Activated CD8-positive, alpha-beta T cell treated with anti-CD3 and anti-CD28 coated beads, Interleukin-2, amount 10 ng/mL, durations not matched to agents 7 days and 5 days (primary cell): ENCODE data around the gene LPIN3. TPM values are rescaled to one million over a fixed set of nuclear protein-coding genes. Genes with fewer than 3 reads are reported as not detected.
A peak's percentile ranks its signal among the peaks of the same experiment; 100 is the strongest.

ENCODE experiments used
- ATAC-seq: fragments of 150-1000 bp; cut with Tn5 transposase; one replicate; pipeline ENCODE4 v1.10.0; 2021; ENCODE audit warnings: moderate library complexity
- CTCF ChIA-PET: fragments of 350-600 bp; sonication (Branson Sonifier 250); formaldehyde crosslinking; loops from one replicate; lab custom pipeline; 2021; ENCODE audit warnings: antibody characterized with exemption; lab: Charles Lee
- POLR2A ChIA-PET: fragments of 350-600 bp; sonication (Branson Sonifier 250); formaldehyde crosslinking; loops from one replicate; lab custom pipeline; 2021; ENCODE audit warnings: antibody characterized with exemption; lab: Charles Lee
- DNase-seq: peaks from one replicate; pipeline ENCODE4 v3.0.0-alpha.2; 2020
- H3K27ac Mint-ChIP-seq: one replicate; pipeline ENCODE4 v1.8.0; 2021; ENCODE audit warnings: mild to moderate bottlenecking, mixed read lengths
- H3K27me3 Mint-ChIP-seq: one replicate; pipeline ENCODE4 v1.8.0; 2021; ENCODE audit warnings: low read depth, mixed read lengths
- H3K36me3 Mint-ChIP-seq: one replicate; pipeline ENCODE4 v1.8.0; 2021; ENCODE audit warnings: low read depth, mixed read lengths
- H3K4me1 Mint-ChIP-seq: one replicate; pipeline ENCODE4 v1.8.0; 2021; ENCODE audit warnings: low read depth, mixed read lengths
- H3K4me3 Mint-ChIP-seq: one replicate; pipeline ENCODE4 v1.8.0; 2021; ENCODE audit warnings: mild to moderate bottlenecking, mixed read lengths
- H3K9me3 Mint-ChIP-seq: one replicate; pipeline ENCODE4 v1.8.0; 2022; ENCODE audit warnings: mixed read lengths; ENCODE audit not compliant: insufficient read depth
- total RNA-seq, 2 experiments: library from RNA; stranded (reverse); gene quantifications; one replicate each; pipeline ENCODE4 v1.2.3, GENCODE V29; 2021

Gene LPIN3
- total RNA-seq, 2 experiments from 2014 or later: 0.74 to 0.91 TPM

GRCh38 chr20:41362748-41363140 is 22.1 kb downstream of the LPIN3 start:
- POLR2A ChIA-PET: no interaction called here
- H3K36me3 Mint-ChIP-seq: no peaks in the 10 kb centered on the region
- no peak overlapping the region for H3K27ac Mint-ChIP-seq
- no peak for ATAC-seq
- no peak overlapping the region for H3K4me3 Mint-ChIP-seq
- CTCF ChIA-PET: no interaction called here
- H3K9me3 Mint-ChIP-seq: no peaks in the 10 kb centered on the region
- DNase-seq: no peak
- H3K4me1 Mint-ChIP-seq: peaks cover 4% of the 10 kb centered on the region
- peaks cover 20% of the 10 kb centered on the region for H3K27me3 Mint-ChIP-seq

- ChIA-PET POLR2A (no interaction called here), CTCF (no interaction called here)
- DNase-seq (no peak), ATAC-seq (no peak)
- no peak overlapping the region for H3K4me3 Mint-ChIP-seq
- no peaks in the 10 kb centered on the region for H3K9me3 Mint-ChIP-seq
- H3K27ac Mint-ChIP-seq: no peak overlapping the region
- H3K4me1 Mint-ChIP-seq: peaks cover 4% of the 10 kb centered on the region
- H3K27me3 Mint-ChIP-seq: peaks cover 26% of the 10 kb centered on the region
- H3K36me3 Mint-ChIP-seq: no peaks in the 10 kb centered on the region
These were observed 23.0 kb downstream of the LPIN3 start for GRCh38 chr20:41363601-41364000.

GRCh38 chr20:41364236-41364855 is 23.7 kb downstream of the LPIN3 start:
- peaks cover 4% of the 10 kb centered on the region for H3K4me1 Mint-ChIP-seq
- ATAC-seq: no peak
- H3K9me3 Mint-ChIP-seq: no peaks in the 10 kb centered on the region
- peaks cover 30% of the 10 kb centered on the region for H3K27me3 Mint-ChIP-seq
- ChIA-PET POLR2A (no interaction called here), CTCF (no interaction called here)
- H3K4me3 Mint-ChIP-seq: no peak overlapping the region
- DNase-seq: no peak
- H3K36me3 Mint-ChIP-seq: no peaks in the 10 kb centered on the region
- H3K27ac Mint-ChIP-seq: no peak overlapping the region

GRCh38 chr20:41364967-41365765 is 24.5 kb downstream of the LPIN3 start:
- ATAC-seq: no peak
- peaks cover 4% of the 10 kb centered on the region for H3K4me1 Mint-ChIP-seq
- POLR2A ChIA-PET: no interaction called here

GRCh38 chr20:41365777-41366545 is 25.3 kb downstream of the LPIN3 start:
- DNase-seq: no peak
- peak; percentile 57 for ATAC-seq
- POLR2A ChIA-PET: no interaction called here
- peaks cover 4% of the 10 kb centered on the region for H3K4me1 Mint-ChIP-seq
- peaks cover 33% of the 10 kb centered on the region for H3K27me3 Mint-ChIP-seq
- CTCF ChIA-PET: no interaction called here
- H3K27ac Mint-ChIP-seq: no peak overlapping the region
- no peaks in the 10 kb centered on the region for H3K36me3 Mint-ChIP-seq
- no peak overlapping the region for H3K4me3 Mint-ChIP-seq
- H3K9me3 Mint-ChIP-seq: no peaks in the 10 kb centered on the region

More at GRCh38 chr20:41364967-41365765, 24.5 kb downstream of the LPIN3 start:
- Mint-ChIP-seq H3K4me3 (no peak overlapping the region), H3K27ac (no peak overlapping the region), H3K36me3 (no peaks in the 10 kb centered on the region), H3K27me3 (peaks cover 33% of the 10 kb centered on the region), H3K9me3 (no peaks in the 10 kb centered on the region)
- CTCF ChIA-PET: no interaction called here
- DNase-seq: no peak

- no peak within 1 kb of the TSS for H3K4me3 Mint-ChIP-seq
- POLR2A ChIA-PET: no interaction called here
- H3K27ac Mint-ChIP-seq: no peak within 1 kb of the TSS
- no peak for ATAC-seq
- CTCF ChIA-PET: no interaction called here
- H3K27me3 Mint-ChIP-seq: peaks cover 33% of the 10 kb centered on the region
- H3K4me1 Mint-ChIP-seq: peaks cover 4% of the 10 kb centered on the region
- H3K36me3 Mint-ChIP-seq: no peaks in the 10 kb centered on the region
- H3K9me3 Mint-ChIP-seq: no peaks in the 10 kb centered on the region
- DNase-seq: no peak
These were observed 26.1 kb downstream of the LPIN3 start, which contains the start of gene EMILIN3 for GRCh38 chr20:41366546-41367392. TSS of gene EMILIN3 (minus strand) at chr20:41366818. CDS start at chr20:41366634, 184 bp downstream.

- Mint-ChIP-seq H3K9me3 (no peaks in the 10 kb centered on the region), H3K27me3 (peaks cover 33% of the 10 kb centered on the region), H3K36me3 (no peaks in the 10 kb centered on the region), H3K4me1 (peaks cover 4% of the 10 kb centered on the region), H3K27ac (no peak overlapping the region), H3K4me3 (no peak overlapping the region)
- CTCF ChIA-PET: no interaction called here
- DNase-seq: no peak
- POLR2A ChIA-PET: no interaction called here
- ATAC-seq: no peak
These were observed 26.7 kb downstream of the LPIN3 start for GRCh38 chr20:41367393-41367695.

- ChIA-PET POLR2A (no interaction called here), CTCF (no interaction called here)
- H3K4me3 Mint-ChIP-seq: no peak overlapping the region
- DNase-seq (no peak), ATAC-seq (no peak)
- no peaks in the 10 kb centered on the region for H3K9me3 Mint-ChIP-seq
- peaks cover 4% of the 10 kb centered on the region for H3K4me1 Mint-ChIP-seq
- H3K27ac Mint-ChIP-seq: no peak overlapping the region
- H3K27me3 Mint-ChIP-seq: peaks cover 36% of the 10 kb centered on the region
- no peaks in the 10 kb centered on the region for H3K36me3 Mint-ChIP-seq
These were observed 27.3 kb downstream of the LPIN3 start for GRCh38 chr20:41367956-41368355.

GRCh38 chr20:41369673-41370072 is 29.1 kb downstream of the LPIN3 start:
- ATAC-seq (no peak), DNase-seq (no peak)
- ChIA-PET CTCF (no interaction called here), POLR2A (no interaction called here)
- H3K36me3 Mint-ChIP-seq: no peaks in the 10 kb centered on the region
- H3K27me3 Mint-ChIP-seq: peaks cover 37% of the 10 kb centered on the region
- peaks cover 4% of the 10 kb centered on the region for H3K4me1 Mint-ChIP-seq
- H3K9me3 Mint-ChIP-seq: no peaks in the 10 kb centered on the region
- no peak overlapping the region for H3K4me3 Mint-ChIP-seq
- no peak overlapping the region for H3K27ac Mint-ChIP-seq

- Mint-ChIP-seq H3K27ac (no peak overlapping the region), H3K4me1 (peaks cover 4% of the 10 kb centered on the region), H3K36me3 (no peaks in the 10 kb centered on the region), H3K4me3 (no peak overlapping the region), H3K9me3 (no peaks in the 10 kb centered on the region), H3K27me3 (peaks cover 32% of the 10 kb centered on the region)
- no peak for DNase-seq
- CTCF ChIA-PET: no interaction called here
- no peak for ATAC-seq
- POLR2A ChIA-PET: no interaction called here
These were observed 29.6 kb downstream of the LPIN3 start for GRCh38 chr20:41370176-41370575.

GRCh38 chr20:41371371-41371770 is 30.8 kb downstream of the LPIN3 start:
- Mint-ChIP-seq H3K36me3 (no peaks in the 10 kb centered on the region), H3K27ac (no peak overlapping the region), H3K9me3 (no peaks in the 10 kb centered on the region), H3K27me3 (peaks cover 33% of the 10 kb centered on the region), H3K4me1 (peaks cover 4% of the 10 kb centered on the region), H3K4me3 (no peak overlapping the region)
- CTCF ChIA-PET: no interaction called here
- DNase-seq: no peak
- ATAC-seq: no peak
- POLR2A ChIA-PET: interaction anchor here (0.5 kb wide), 1 partner anchor 1943 kb away, joined by 3 read pairs; no protein-coding TSS in a partner anchor
